ENCODE measurements around the gene MYL6. TPM values are rescaled to one million over a fixed set of nuclear protein-coding genes. Genes with fewer than 3 reads are reported as not detected.

MYL6 gene
- total and polyA plus RNA-seq, 9 of the 15 experiments (the other 6 are each of a cell fraction or from before 2014, with no cell fraction given), result 557 to 1,664 (median 958) TPM

- no peak for TF ChIP-seq CHD7 (IDR thresholded peaks at IDR 0.05; ENCODE audit: low read depth, low read length)
- TF ChIP-seq PTRF (tag; IDR thresholded peaks at IDR 0.05), result no peak
- no peak for TF ChIP-seq MXD1 (CRISPR knock-in tag; IDR thresholded peaks at IDR 0.05; ENCODE audit: borderline replicate concordance, poor library complexity, severe bottlenecking)
- TF ChIP-seq RBM15 (IDR thresholded peaks at IDR 0.05; ENCODE audit: insufficient read depth, low read length), result no peak
- TF ChIP-seq ZNF512 (tag; IDR thresholded peaks at IDR 0.05), result no peak
- no peak for TF ChIP-seq IRF9 (tag; IDR thresholded peaks at IDR 0.05)
- TF ChIP-seq NCOA6 (IDR thresholded peaks at IDR 0.05), result no peak
- TF ChIP-seq CBX3 (IDR thresholded peaks at IDR 0.05; ENCODE audit: borderline replicate concordance in 1 of 2, low read length in 2 of 2), result no peak
Observed at GRCh38 chr12:56129206-56129941, 28.8 kb upstream of the MYL6 start (continued).

Measured in K562 (cell line).